Measurements from ENCODE around the gene GCN1.

DNA sequence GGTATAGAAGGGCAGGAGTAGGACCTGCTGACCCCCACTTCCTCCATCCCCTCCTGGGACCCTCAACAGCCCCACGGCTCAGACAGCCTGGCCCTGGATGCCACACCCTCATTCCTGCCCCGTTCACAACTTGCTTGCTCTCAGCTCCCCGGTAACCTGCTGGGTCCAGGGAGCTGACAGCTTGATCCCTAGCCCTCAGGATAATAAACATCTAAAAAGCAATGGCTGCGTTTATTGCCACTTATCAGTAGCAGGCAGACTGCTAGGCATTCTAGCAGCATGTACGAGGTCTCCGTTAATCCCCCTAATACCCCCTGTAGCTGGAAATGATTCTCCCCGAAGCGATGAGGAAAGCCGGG lies 30.7 kb upstream of the GCN1 start:
- TF ChIP-seq, protein P1, sequence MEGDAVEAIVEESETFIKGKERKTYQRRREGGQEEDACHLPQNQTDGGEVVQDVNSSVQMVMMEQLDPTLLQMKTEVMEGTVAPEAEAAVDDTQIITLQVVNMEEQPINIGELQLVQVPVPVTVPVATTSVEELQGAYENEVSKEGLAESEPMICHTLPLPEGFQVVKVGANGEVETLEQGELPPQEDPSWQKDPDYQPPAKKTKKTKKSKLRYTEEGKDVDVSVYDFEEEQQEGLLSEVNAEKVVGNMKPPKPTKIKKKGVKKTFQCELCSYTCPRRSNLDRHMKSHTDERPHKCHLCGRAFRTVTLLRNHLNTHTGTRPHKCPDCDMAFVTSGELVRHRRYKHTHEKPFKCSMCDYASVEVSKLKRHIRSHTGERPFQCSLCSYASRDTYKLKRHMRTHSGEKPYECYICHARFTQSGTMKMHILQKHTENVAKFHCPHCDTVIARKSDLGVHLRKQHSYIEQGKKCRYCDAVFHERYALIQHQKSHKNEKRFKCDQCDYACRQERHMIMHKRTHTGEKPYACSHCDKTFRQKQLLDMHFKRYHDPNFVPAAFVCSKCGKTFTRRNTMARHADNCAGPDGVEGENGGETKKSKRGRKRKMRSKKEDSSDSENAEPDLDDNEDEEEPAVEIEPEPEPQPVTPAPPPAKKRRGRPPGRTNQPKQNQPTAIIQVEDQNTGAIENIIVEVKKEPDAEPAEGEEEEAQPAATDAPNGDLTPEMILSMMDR (optimal IDR thresholded peaks at IDR 0.05 in 1 of 3, IDR thresholded peaks at IDR 0.05 in 1 of 3, conservative IDR thresholded peaks at IDR 0.05 in 1 of 3; ENCODE audit: extremely low read depth in 1 of 3, insufficient read depth in 2 of 3, low read length in 3 of 3): no peak
- TF ChIP-seq EZH2 (IDR thresholded peaks at IDR 0.05; ENCODE audit: low read length): no peak
